ENCODE measurements around the gene MICAL2. TPM values are rescaled to one million over a fixed set of nuclear protein-coding genes. Genes with fewer than 3 reads are reported as not detected.

MICAL2 gene
- total and polyA plus RNA-seq, 2 donors (not counting 3 experiments of a cell fraction or from before 2014, with no cell fraction given), result 67.6 to 200 TPM

DNA sequence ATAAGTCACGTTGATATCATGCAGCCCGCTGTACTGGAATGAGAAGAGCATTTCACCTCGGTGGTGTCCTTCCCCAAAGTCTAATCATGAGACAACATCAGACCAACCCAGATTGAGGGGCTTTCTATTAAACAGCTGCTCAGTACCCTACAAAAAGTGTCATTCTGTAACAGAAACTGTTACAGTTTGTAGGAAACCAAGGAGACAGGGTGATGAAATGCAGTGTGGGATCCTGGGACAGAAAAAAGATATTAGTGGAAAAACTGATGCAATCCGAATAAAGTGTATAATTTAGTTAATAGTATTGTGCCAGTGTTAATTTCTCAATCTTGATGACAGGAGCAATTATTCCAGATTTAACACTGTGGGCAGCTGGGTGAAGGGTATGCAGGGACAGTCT, 128.0 kb downstream of the MICAL2 start:
- no peak overlapping the region for H2AFZ ChIP-seq (ENCODE audit: low read depth, low read length)
- H3K9me3 ChIP-seq (replicated peaks; ENCODE audit: control insufficient read depth, insufficient read depth, low read length), result no peaks in the 10 kb centered on the region
- H3K79me2 ChIP-seq (ENCODE audit: control insufficient read depth, insufficient read depth, low read length), result no peaks in the 10 kb centered on the region
- TF ChIP-seq, protein P1, sequence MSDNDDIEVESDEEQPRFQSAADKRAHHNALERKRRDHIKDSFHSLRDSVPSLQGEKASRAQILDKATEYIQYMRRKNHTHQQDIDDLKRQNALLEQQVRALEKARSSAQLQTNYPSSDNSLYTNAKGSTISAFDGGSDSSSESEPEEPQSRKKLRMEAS (IDR thresholded peaks at IDR 0.05; ENCODE audit: insufficient read depth, insufficient read length), result no peak
- TF ChIP-seq GATA2 (IDR thresholded peaks at IDR 0.05; ENCODE audit: insufficient read depth, insufficient read length, low read depth, low read length) (no peak), MYC (IDR thresholded peaks at IDR 0.05; ENCODE audit: low read depth, low read length) (no peak), FOS (IDR thresholded peaks at IDR 0.05; ENCODE audit: borderline replicate concordance, insufficient read depth, low read length) (no peak), EZH2 (IDR thresholded peaks at IDR 0.05; ENCODE audit: borderline replicate concordance, low read depth, low read length, severe bottlenecking) (no peak), POLR2A (IDR thresholded peaks at IDR 0.05; ENCODE audit: low read depth, low read length) (no peak), POLR2AphosphoS5 (IDR thresholded peaks at IDR 0.05; ENCODE audit: insufficient read depth, low read depth, low read length) (no peak), JUN (IDR thresholded peaks at IDR 0.05; ENCODE audit: borderline replicate concordance, insufficient read depth, insufficient read length, low read depth) (no peak)
- TF ChIP-seq, protein P2, sequence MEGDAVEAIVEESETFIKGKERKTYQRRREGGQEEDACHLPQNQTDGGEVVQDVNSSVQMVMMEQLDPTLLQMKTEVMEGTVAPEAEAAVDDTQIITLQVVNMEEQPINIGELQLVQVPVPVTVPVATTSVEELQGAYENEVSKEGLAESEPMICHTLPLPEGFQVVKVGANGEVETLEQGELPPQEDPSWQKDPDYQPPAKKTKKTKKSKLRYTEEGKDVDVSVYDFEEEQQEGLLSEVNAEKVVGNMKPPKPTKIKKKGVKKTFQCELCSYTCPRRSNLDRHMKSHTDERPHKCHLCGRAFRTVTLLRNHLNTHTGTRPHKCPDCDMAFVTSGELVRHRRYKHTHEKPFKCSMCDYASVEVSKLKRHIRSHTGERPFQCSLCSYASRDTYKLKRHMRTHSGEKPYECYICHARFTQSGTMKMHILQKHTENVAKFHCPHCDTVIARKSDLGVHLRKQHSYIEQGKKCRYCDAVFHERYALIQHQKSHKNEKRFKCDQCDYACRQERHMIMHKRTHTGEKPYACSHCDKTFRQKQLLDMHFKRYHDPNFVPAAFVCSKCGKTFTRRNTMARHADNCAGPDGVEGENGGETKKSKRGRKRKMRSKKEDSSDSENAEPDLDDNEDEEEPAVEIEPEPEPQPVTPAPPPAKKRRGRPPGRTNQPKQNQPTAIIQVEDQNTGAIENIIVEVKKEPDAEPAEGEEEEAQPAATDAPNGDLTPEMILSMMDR (IDR thresholded peaks at IDR 0.05; ENCODE audit: extremely low read depth in 1 of 2, insufficient read depth in 1 of 2, low read depth in 1 of 2, low read length in 2 of 2), result no peak
- H3K27me3 ChIP-seq (ENCODE audit: control insufficient read depth in 2 of 2, insufficient read depth in 2 of 2, low read length in 2 of 2), result no peaks in the 10 kb centered on the region
- no peak overlapping the region for H3K9ac ChIP-seq (replicated peaks; ENCODE audit: extremely low read depth, insufficient read depth, low read length)
- peaks cover 2 to 16% of the 10 kb centered on the region in 2 experiments for H3K36me3 ChIP-seq (ENCODE audit: control insufficient read depth in 2 of 2, extremely low read depth in 1 of 2, insufficient read depth in 2 of 2, low read length in 2 of 2)
- dilution Hi-C loops (cut with MboI; ENCODE audit: extremely low pct_ligation_motif_present, low sequenced_read_pairs), result no loop called here
- BruUV-seq (replicated peaks), result no TSS peak
- DNase-seq (ENCODE audit: low read depth, low spot score) (no peak), FAIRE-seq (no peak)
- CTCF ChIA-PET, result interaction anchor here (1.6 to 3.5 kb wide), 8 partner anchors 39 to 194 kb away, joined by 3 to 41 read pairs (median 7); no protein-coding TSS in a partner anchor
- intact Hi-C loops (cut with micrococcal nuclease), result loop anchor here (5.0 kb wide), 1 partner anchor 261 kb away; no protein-coding TSS in a partner anchor
- H4K20me1 ChIP-seq (replicated peaks; ENCODE audit: control insufficient read depth, extremely low read depth, insufficient read depth, low read length), result no peaks in the 10 kb centered on the region
- H3K4me2 ChIP-seq (ENCODE audit: insufficient read depth, low read length), result no peak overlapping the region
- POLR2A ChIA-PET, result no interaction called here
- no peak overlapping the region for H3K4me3 ChIP-seq (replicated peaks in 1 of 3; ENCODE audit: insufficient read depth in 1 of 3, low read depth in 1 of 3, low read length in 3 of 3)
- H3K27ac ChIP-seq (ENCODE audit: insufficient read depth, low read depth, low read length), result no peak overlapping the region
- H3K9me1 ChIP-seq (replicated peaks; ENCODE audit: control insufficient read depth, extremely low read depth, insufficient read depth, low read length), result no peaks in the 10 kb centered on the region
- H3K4me1 ChIP-seq (ENCODE audit: control insufficient read depth, extremely low read depth, insufficient read depth, low read length), result peaks cover 32% of the 10 kb centered on the region

All from endothelial cell of umbilical vein (primary cell).